Measurements from ENCODE around the gene LYG2.
A peak's percentile ranks its signal among the peaks of the same experiment; 100 is the strongest.
"Not testable (repeated sequence)": the region's sequence is repeated elsewhere in the genome, so short reads cannot be mapped to it uniquely, and the experiment has no call there.

The LYG2 gene

GRCh38 chr2:99240431-99240830 is 15.0 kb downstream of the LYG2 start:
- no peak for DNase-seq (ENCODE audit: low read depth)
- no peak for TF ChIP-seq CTCF (conservative IDR thresholded peaks at IDR 0.05; ENCODE audit: low read depth, low read length)
- no peak overlapping the region for H3K4me3 ChIP-seq (ENCODE audit: low read length)

- no peak for TF ChIP-seq CTCF (conservative IDR thresholded peaks at IDR 0.05; ENCODE audit: low read depth, low read length)
- DNase-seq (ENCODE audit: low read depth) = no peak
- no peak overlapping the region for H3K4me3 ChIP-seq (ENCODE audit: low read length)
Observed at GRCh38 chr2:99238599-99238998, 16.9 kb downstream of the LYG2 start.

GRCh38 chr2:99233177-99233576 is 22.3 kb downstream of the LYG2 start:
- not testable (repeated sequence) for DNase-seq (ENCODE audit: low read depth)

GRCh38 chr2:99217929-99218501 is 37.5 kb downstream of the LYG2 start:
- DNase-seq (ENCODE audit: low read depth) = no peak
- no peak for TF ChIP-seq CTCF (conservative IDR thresholded peaks at IDR 0.05; ENCODE audit: low read depth, low read length)
- H3K4me3 ChIP-seq (ENCODE audit: low read length) = no peak overlapping the region

More at GRCh38 chr2:99233177-99233576, 22.3 kb downstream of the LYG2 start:
- H3K4me3 ChIP-seq (ENCODE audit: low read length) = not testable (repeated sequence)

GRCh38 chr2:99216096-99216495 is 39.4 kb downstream of the LYG2 start:
- no peak for TF ChIP-seq CTCF (conservative IDR thresholded peaks at IDR 0.05; ENCODE audit: low read depth, low read length)
- DNase-seq (ENCODE audit: low read depth) = no peak
- no peak overlapping the region for H3K4me3 ChIP-seq (ENCODE audit: low read length)

- TF ChIP-seq CTCF (conservative IDR thresholded peaks at IDR 0.05; ENCODE audit: low read depth, low read length) = no peak
- DNase-seq (ENCODE audit: low read depth) = no peak
- H3K4me3 ChIP-seq (ENCODE audit: low read length) = no peak overlapping the region
Observed at GRCh38 chr2:99205491-99205890, 50.0 kb downstream of the LYG2 start.

GRCh38 chr2:99201959-99202678 is 53.3 kb downstream of the LYG2 start:
- DNase-seq (ENCODE audit: low read depth) = no peak
- peak; percentile 21 for TF ChIP-seq CTCF (conservative IDR thresholded peaks at IDR 0.05; ENCODE audit: low read depth, low read length)
- no peak overlapping the region for H3K4me3 ChIP-seq (ENCODE audit: low read length)
